H1 (cell line): ENCODE measurements around the gene EPHA10. TPM values are rescaled to one million over a fixed set of nuclear protein-coding genes. Genes with fewer than 3 reads are reported as not detected.

Source experiments
- CTCF ChIA-PET: fragments of 300-600 bp; sonication (Branson Sonifier 250); formaldehyde crosslinking; loops from one replicate; lab custom pipeline; 2021; ENCODE audit not compliant: partially characterized antibody; lab: Charles Lee
- POLR2A ChIA-PET: fragments of 300-600 bp; sonication (Branson Sonifier 250); formaldehyde crosslinking; loops from one replicate; lab custom pipeline; 2021; ENCODE audit warnings: inconsistent platforms; ENCODE audit not compliant: partially characterized antibody; lab: Charles Lee
- DNase-seq, 2 experiments: peaks; one replicate each; pipeline versions ENCODE4 v3.0.0 to v3.0.0-alpha.2; 2010 to 2022; ENCODE audit warnings: low spot score in 2 of 2, low read depth in 1 of 2, mixed read lengths in 1 of 2
- FAIRE-seq: peaks from 2 replicates; lab custom pipeline; 2011; peaks lifted over from hg19 to GRCh38; lab: Jason Lieb, UNC
- H2AFZ ChIP-seq: 2 replicates; pipeline ENCODE4 v1.8.1; 2012; ENCODE audit warnings: low read length, inconsistent platforms
- H2AK5ac ChIP-seq: 2 replicates; pipeline ENCODE4 v1.6.1; 2013; ENCODE audit warnings: low read depth, low read length
- H2BK120ac ChIP-seq: replicated peaks from 2 replicates; pipeline ENCODE3; 2013; ENCODE audit warnings: low read depth, low read length, inconsistent platforms
- H2BK12ac ChIP-seq: 2 replicates; pipeline ENCODE4 v1.6.1; 2013; ENCODE audit warnings: low read depth, low read length
- H2BK15ac ChIP-seq: 2 replicates; pipeline ENCODE4 v1.6.1; 2013; ENCODE audit warnings: low read length
- H2BK20ac ChIP-seq: 2 replicates; pipeline ENCODE4 v1.6.1; 2013; ENCODE audit warnings: low read length
- H2BK5ac ChIP-seq: 2 replicates; pipeline ENCODE4 v1.6.1; 2013; ENCODE audit warnings: low read depth, low read length
- H3K14ac ChIP-seq: 2 replicates; pipeline ENCODE4 v1.6.1; 2013; ENCODE audit warnings: inconsistent platforms; ENCODE audit not compliant: insufficient read length
- H3K18ac ChIP-seq: 2 replicates; pipeline ENCODE4 v1.6.1; 2013; ENCODE audit warnings: low read length; ENCODE audit errors: extremely low read depth
- H3K23ac ChIP-seq: 2 replicates; pipeline ENCODE4 v1.6.1; 2013; ENCODE audit warnings: inconsistent platforms; ENCODE audit not compliant: insufficient read length
- H3K23me2 ChIP-seq: 2 replicates; pipeline ENCODE4 v1.6.1; 2013; ENCODE audit warnings: low read depth, low read length
- H3K27ac ChIP-seq: 2 replicates; pipeline ENCODE4 v1.6.1; 2011; ENCODE audit warnings: low read depth, low read length, inconsistent platforms
- H3K27me3 ChIP-seq, 4 experiments: replicated peaks in 1 of 4; 1 replicate in 1 of 4; 2 replicates in 3 of 4; pipeline versions ENCODE4 v1.6.1 to v1.8.1; 2011 to 2013; ENCODE audit warnings: low read length in 3 of 4, mild to moderate bottlenecking in 3 of 4, inconsistent platforms in 2 of 4, mixed read lengths in 2 of 4, moderate library complexity in 1 of 4; ENCODE audit not compliant: control insufficient read depth in 3 of 4, insufficient read depth in 3 of 4; ENCODE audit errors: extremely low read depth in 1 of 4
- H3K36me3 ChIP-seq, 4 experiments: 2 replicates each; pipeline versions ENCODE4 v1.6.1 to v1.8.1; 2011 to 2013; ENCODE audit warnings: mild to moderate bottlenecking in 4 of 4, low read length in 3 of 4, moderate library complexity in 2 of 4, control low read depth in 1 of 4, inconsistent platforms in 1 of 4; ENCODE audit not compliant: insufficient read depth in 4 of 4, control insufficient read depth in 2 of 4
- H3K4ac ChIP-seq: replicated peaks from 2 replicates; pipeline ENCODE3; 2013; ENCODE audit warnings: low read length, low read depth, mixed read lengths, inconsistent platforms; ENCODE audit not compliant: insufficient read length
- H3K4me1 ChIP-seq, 4 experiments: replicated peaks in 1 of 4; 1 replicate in 1 of 4; 2 replicates in 3 of 4; pipeline versions ENCODE4 v1.6.1 to v1.8.1; 2011 to 2013; ENCODE audit warnings: low read length in 3 of 4, inconsistent platforms in 2 of 4, mixed read lengths in 1 of 4; ENCODE audit not compliant: insufficient read depth in 4 of 4, control insufficient read depth in 3 of 4
- H3K4me2 ChIP-seq, 2 experiments: 2 replicates each; pipeline versions ENCODE4 v1.6.1 to v1.8.1; 2011 to 2013; ENCODE audit warnings: low read depth in 2 of 2, low read length in 2 of 2, control low read depth in 1 of 2, inconsistent platforms in 1 of 2, mild to moderate bottlenecking in 1 of 2; ENCODE audit not compliant: insufficient read depth in 1 of 2
- H3K4me3 ChIP-seq, 4 experiments: fragments of 200-600, 300-600 bp in 1 of 4; sonication (generic), shearing (Covaris generic), sonication (Bioruptor Twin) in 1 of 4; 2 replicates each; pipeline versions ENCODE4 v1.5.1 to v1.8.1; 2011 to 2016; ENCODE audit warnings: low read length in 4 of 4, low read depth in 3 of 4, control low read depth in 2 of 4, inconsistent platforms in 2 of 4, mild to moderate bottlenecking in 2 of 4, mixed read lengths in 1 of 4, moderate library complexity in 1 of 4; ENCODE audit not compliant: insufficient read depth in 2 of 4; ENCODE audit errors: extremely low read depth in 1 of 4
- H3K56ac ChIP-seq: replicated peaks from 2 replicates; pipeline ENCODE3; 2013; ENCODE audit warnings: low read depth, mild to moderate bottlenecking, mixed read lengths, low read length, inconsistent platforms; ENCODE audit not compliant: insufficient read length
- H3K79me1 ChIP-seq: 2 replicates; pipeline ENCODE4 v1.6.1; 2013; ENCODE audit warnings: low read depth, low read length, control low read depth
- H3K79me2 ChIP-seq, 2 experiments: 2 replicates each; pipeline versions ENCODE4 v1.6.1 to v1.8.1; 2012 to 2013; ENCODE audit warnings: low read length in 2 of 2, mild to moderate bottlenecking in 2 of 2, inconsistent platforms in 1 of 2; ENCODE audit not compliant: insufficient read depth in 2 of 2, control insufficient read depth in 1 of 2
- H3K9ac ChIP-seq, 4 experiments: replicated peaks in 1 of 4; 1 replicate in 1 of 4; 2 replicates in 3 of 4; pipeline versions ENCODE4 v1.6.1 to v1.8.1; 2011 to 2013; ENCODE audit warnings: low read depth in 3 of 4, low read length in 3 of 4, control low read depth in 2 of 4, mild to moderate bottlenecking in 2 of 4, moderate library complexity in 2 of 4, inconsistent platforms in 1 of 4; ENCODE audit errors: extremely low read depth in 1 of 4
- H3K9me3 ChIP-seq, 2 experiments: 2 replicates each; pipeline versions ENCODE4 v1.6.1 to v1.8.1; 2012 to 2013; ENCODE audit warnings: mild to moderate bottlenecking in 2 of 2, moderate library complexity in 2 of 2, control low read depth in 1 of 2, inconsistent platforms in 1 of 2, low read depth in 1 of 2, low read length in 1 of 2, mixed read lengths in 1 of 2; ENCODE audit not compliant: insufficient read depth in 2 of 2
- H4K20me1 ChIP-seq, 2 experiments: replicated peaks in 1 of 2; 2 replicates each; pipeline versions ENCODE3 to v1.8.1; 2011 to 2013; ENCODE audit warnings: inconsistent platforms in 2 of 2, low read length in 2 of 2, mild to moderate bottlenecking in 1 of 2; ENCODE audit not compliant: insufficient read depth in 2 of 2, control insufficient read depth in 1 of 2
- H4K5ac ChIP-seq: 2 replicates; pipeline ENCODE4 v1.6.1; 2013; ENCODE audit warnings: low read length, low read depth, mixed read lengths, inconsistent platforms; ENCODE audit not compliant: insufficient read length
- H4K8ac ChIP-seq: 2 replicates; pipeline ENCODE4 v1.8.0; 2013; ENCODE audit warnings: mild to moderate bottlenecking, moderate library complexity, low read length, inconsistent platforms; ENCODE audit not compliant: insufficient read depth; ENCODE audit errors: extremely low read depth
- H4K91ac ChIP-seq: replicated peaks from 2 replicates; pipeline ENCODE3; 2013; ENCODE audit warnings: low read length, mixed read lengths, inconsistent platforms; ENCODE audit not compliant: insufficient read length
- ASH2L ChIP-seq: fragments of 200-600, 300-600 bp; sonication (generic); IDR thresholded peaks from one replicate; pipeline ENCODE4 v1.7.1; 2017; ENCODE audit warnings: low read length
- CBX5 ChIP-seq: fragments of 300-800, 300-1000 bp; sonication (generic); IDR thresholded peaks from 2 replicates; pipeline ENCODE4 v1.7.1; 2016; ENCODE audit warnings: antibody characterized with exemption, low read length, low read depth
- CTBP2 ChIP-seq: IDR thresholded peaks from 2 replicates; pipeline ENCODE4 v1.7.0; 2011; ENCODE audit warnings: borderline replicate concordance, mild to moderate bottlenecking, moderate library complexity, mixed read lengths, low read length; ENCODE audit not compliant: insufficient read depth, insufficient read length
- CTCF ChIP-seq, 3 experiments: IDR thresholded peaks; 1 replicate in 2 of 3; 2 replicates in 1 of 3; pipeline versions ENCODE4 v1.5.1 to v1.6.1; 2011; ENCODE audit warnings: low read length in 3 of 3, mild to moderate bottlenecking in 3 of 3, inconsistent platforms in 2 of 3, low read depth in 1 of 3, moderate library complexity in 1 of 3; ENCODE audit not compliant: insufficient read depth in 1 of 3; ENCODE audit errors: control extremely low read depth in 1 of 3
- HDAC6 ChIP-seq: IDR thresholded peaks from one replicate; pipeline ENCODE4 v1.7.1; 2012; ENCODE audit warnings: low read depth, mild to moderate bottlenecking, inconsistent platforms, low read length, moderate library complexity
- POLR2A ChIP-seq, 2 experiments: IDR thresholded peaks; 1 replicate in 1 of 2; 2 replicates in 1 of 2; pipeline ENCODE4 v1.6.1; 2011; ENCODE audit warnings: low read depth in 2 of 2, low read length in 2 of 2, mild to moderate bottlenecking in 2 of 2; ENCODE audit errors: control extremely low read depth in 1 of 2
- POU5F1 ChIP-seq: IDR thresholded peaks from 2 replicates; pipeline ENCODE4 v1.6.1; 2011; ENCODE audit warnings: low read depth, mild to moderate bottlenecking, low read length, moderate library complexity
- ZNF274 ChIP-seq: IDR thresholded peaks from 2 replicates; pipeline ENCODE4 v1.7.0; 2012; ENCODE audit warnings: low read length, borderline replicate concordance; ENCODE audit errors: extremely low read depth
- WGBS, 2 experiments: shearing (Covaris generic) in 1 of 2; methylation state at CpG; one replicate each; pipeline versions ENCODE4 v1.1.6 to v1.1.7; 2013 to 2015; ENCODE audit warnings: low lambda C conversion rate in 2 of 2, mixed read lengths in 2 of 2, inconsistent platforms in 1 of 2, low coverage in 1 of 2, missing lambda C conversion rate in 1 of 2; ENCODE audit not compliant: insufficient replicate concordance in 2 of 2, insufficient coverage in 1 of 2, insufficient read length in 1 of 2; ENCODE audit errors: extremely low coverage in 1 of 2, missing lambda C conversion rate in 1 of 2; 5-methylcytosine and 5-hydroxymethylcytosine counted together
- polyA plus RNA-seq, 7 experiments: library from polyadenylated mRNA; depleted of rRNA in 3 of 7; stranded (reverse) in 5 of 7; unstranded in 2 of 7; fragments of >200 nt in 5 of 7; fragments of 200-250 nt in 2 of 7; gene quantifications; 1 replicate in 5 of 7; 2 replicates in 1 of 7; 4 replicates in 1 of 7; pipeline versions ENCODE4 v1.2.1 to v1.2.3, GENCODE V29; 2011 to 2013; ENCODE audit warnings: missing spikeins in 2 of 7, mixed read lengths in 2 of 7
- total RNA-seq: library from RNA; stranded (reverse); fragmentation: NEBNext Ultra II Directional; extraction: Animal tissue kit (Norgen Biotek cat#: 25700); gene quantifications from 2 replicates; pipeline ENCODE4 v1.2.1, GENCODE V29; 2021

The EPHA10 gene
- total and polyA plus RNA-seq, 2 of the 8 experiments (the other 6 are each of a cell fraction or from before 2014, with no cell fraction given): 0.54 to 1.0 TPM

GRCh38 chr1:37670133-37670532 lies 94.8 kb downstream of the EPHA10 start:
- H2BK120ac ChIP-seq: no peak overlapping the region
- H3K27ac ChIP-seq: no peak overlapping the region
- H3K23ac ChIP-seq: no peak overlapping the region
- no peaks in the 10 kb centered on the region for H3K79me1 ChIP-seq
- no peak overlapping the region for H3K9ac ChIP-seq
- no peak overlapping the region for H3K4me3 ChIP-seq
- no peak overlapping the region for H2AFZ ChIP-seq
- no peaks in the 10 kb centered on the region for H3K9me3 ChIP-seq
- no peaks in the 10 kb centered on the region for H3K36me3 ChIP-seq
- no peak overlapping the region for H3K56ac ChIP-seq
- H2AK5ac ChIP-seq: no peak overlapping the region
- WGBS, 2 experiments: 88% methylated on average over 2 of the region's 2 CpGs; no CpG with 5 or more reads in 1 of the 2 experiments
- H3K4me2 ChIP-seq: no peak overlapping the region
- no peaks in the 10 kb centered on the region for H3K79me2 ChIP-seq
- H2BK15ac ChIP-seq: no peak overlapping the region
- FAIRE-seq (no peak), DNase-seq (no peak)
- TF ChIP-seq CTBP2: no peak
- TF ChIP-seq HDAC6: no peak
- TF ChIP-seq POU5F1: no peak
- TF ChIP-seq ZNF274: no peak
- TF ChIP-seq POLR2A (IDR thresholded peaks at IDR 0.05; ENCODE audit: control extremely low read depth in 1 of 2, low read depth in 2 of 2, low read length in 2 of 2): no peak
- no peak for TF ChIP-seq ASH2L
- TF ChIP-seq CBX5: no peak
- TF ChIP-seq CTCF (IDR thresholded peaks at IDR 0.05; ENCODE audit: control extremely low read depth in 1 of 3, insufficient read depth in 1 of 3, low read depth in 1 of 3, low read length in 3 of 3): no peak
- no peaks in the 10 kb centered on the region for H4K20me1 ChIP-seq
- peaks cover 0 to 10% (median 1%) of the 10 kb centered on the region in 4 experiments; a peak in 3 of 7 replicates for H3K4me1 ChIP-seq
- H3K14ac ChIP-seq: no peak overlapping the region
- POLR2A ChIA-PET: interaction anchor here (1.6 kb wide), 1 partner anchor 37 kb away, joined by 3 read pairs; no protein-coding TSS in a partner anchor
- no peak overlapping the region for H2BK12ac ChIP-seq
- H3K27me3 ChIP-seq: peaks cover 0 to 2% (median 0%) of the 10 kb centered on the region in 4 experiments; a peak in 1 of 7 replicates
- H3K4ac ChIP-seq: no peak overlapping the region
- no peak overlapping the region for H3K18ac ChIP-seq
- no peaks in the 10 kb centered on the region; the same call in 1 of the 2 replicates for H3K23me2 ChIP-seq
- H2BK5ac ChIP-seq: no peak overlapping the region
- CTCF ChIA-PET: interaction anchor here (20.8 kb wide), 1 partner anchor 67 kb away, joined by 400 read pairs; no protein-coding TSS in a partner anchor
- H4K8ac ChIP-seq: no peak overlapping the region
- H4K5ac ChIP-seq: no peak overlapping the region
- no peak overlapping the region for H2BK20ac ChIP-seq
- no peak overlapping the region for H4K91ac ChIP-seq
